ENCODE data around the gene SERHL2. TPM values are rescaled to one million over a fixed set of nuclear protein-coding genes. Genes with fewer than 3 reads are reported as not detected.

SERHL2 gene
- total and polyA plus RNA-seq, 2 experiments from 2014 or later: 1.5 to 2.1 TPM

- TF ChIP-seq ETS1 (IDR thresholded peaks at IDR 0.05) (no peak), CREB1 (CRISPR knock-in tag; IDR thresholded peaks at IDR 0.05; ENCODE audit: low read depth) (no peak), EZH2phosphoT487 (IDR thresholded peaks at IDR 0.05; ENCODE audit: unreplicated experiment) (no peak)
- TF ChIP-seq, protein P1, sequence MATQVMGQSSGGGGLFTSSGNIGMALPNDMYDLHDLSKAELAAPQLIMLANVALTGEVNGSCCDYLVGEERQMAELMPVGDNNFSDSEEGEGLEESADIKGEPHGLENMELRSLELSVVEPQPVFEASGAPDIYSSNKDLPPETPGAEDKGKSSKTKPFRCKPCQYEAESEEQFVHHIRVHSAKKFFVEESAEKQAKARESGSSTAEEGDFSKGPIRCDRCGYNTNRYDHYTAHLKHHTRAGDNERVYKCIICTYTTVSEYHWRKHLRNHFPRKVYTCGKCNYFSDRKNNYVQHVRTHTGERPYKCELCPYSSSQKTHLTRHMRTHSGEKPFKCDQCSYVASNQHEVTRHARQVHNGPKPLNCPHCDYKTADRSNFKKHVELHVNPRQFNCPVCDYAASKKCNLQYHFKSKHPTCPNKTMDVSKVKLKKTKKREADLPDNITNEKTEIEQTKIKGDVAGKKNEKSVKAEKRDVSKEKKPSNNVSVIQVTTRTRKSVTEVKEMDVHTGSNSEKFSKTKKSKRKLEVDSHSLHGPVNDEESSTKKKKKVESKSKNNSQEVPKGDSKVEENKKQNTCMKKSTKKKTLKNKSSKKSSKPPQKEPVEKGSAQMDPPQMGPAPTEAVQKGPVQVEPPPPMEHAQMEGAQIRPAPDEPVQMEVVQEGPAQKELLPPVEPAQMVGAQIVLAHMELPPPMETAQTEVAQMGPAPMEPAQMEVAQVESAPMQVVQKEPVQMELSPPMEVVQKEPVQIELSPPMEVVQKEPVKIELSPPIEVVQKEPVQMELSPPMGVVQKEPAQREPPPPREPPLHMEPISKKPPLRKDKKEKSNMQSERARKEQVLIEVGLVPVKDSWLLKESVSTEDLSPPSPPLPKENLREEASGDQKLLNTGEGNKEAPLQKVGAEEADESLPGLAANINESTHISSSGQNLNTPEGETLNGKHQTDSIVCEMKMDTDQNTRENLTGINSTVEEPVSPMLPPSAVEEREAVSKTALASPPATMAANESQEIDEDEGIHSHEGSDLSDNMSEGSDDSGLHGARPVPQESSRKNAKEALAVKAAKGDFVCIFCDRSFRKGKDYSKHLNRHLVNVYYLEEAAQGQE (IDR thresholded peaks at IDR 0.05; ENCODE audit: unreplicated experiment): no peak
Measured at GRCh38 chr22:42561856-42562255, 8.1 kb downstream of the SERHL2 start (continued).

- Mint-ChIP-seq H3K9me3 (no peaks in the 10 kb centered on the region; the same call in 2 of the 3 replicates), H3K4me3 (no peak overlapping the region), H3K27ac (no peak overlapping the region), H3K36me3 (ENCODE audit: low read depth) (no peaks in the 10 kb centered on the region; the same call in 2 of the 3 replicates), H3K27me3 (ENCODE audit: insufficient read depth, low read depth, poor library complexity) (peaks cover 30% of the 10 kb centered on the region), H3K4me1 (peaks cover 12% of the 10 kb centered on the region)
- Histone ChIP-seq H3K27ac (ENCODE audit: low read depth) (no peak overlapping the region), H4K20me1 (replicated peaks; ENCODE audit: insufficient read depth) (no peaks in the 10 kb centered on the region; the same call in 1 of the 2 replicates), H3K27me3 (ENCODE audit: insufficient read depth) (no peaks in the 10 kb centered on the region; the same call in 1 of the 2 replicates), H3K36me3 (ENCODE audit: insufficient read depth) (no peaks in the 10 kb centered on the region), H3K4me1 (ENCODE audit: insufficient read depth) (peaks cover 4% of the 10 kb centered on the region; the same call in 1 of the 2 replicates), H3K4me3 (no peak overlapping the region), H2AFZ (no peak overlapping the region), H3K4me2 (no peak overlapping the region), H3F3A (replicated peaks; ENCODE audit: low read depth) (peaks cover 5% of the 10 kb centered on the region; the same call in 1 of the 2 replicates), H3K9me2 (ENCODE audit: insufficient read depth) (no peaks in the 10 kb centered on the region), H3K79me2 (replicated peaks; ENCODE audit: insufficient read depth) (no peaks in the 10 kb centered on the region)
- no peak for ATAC-seq
- DNase-seq (ENCODE audit: low spot score): peak; percentile 32
- TF ChIP-seq POLR2AphosphoS5 (IDR thresholded peaks at IDR 0.05; ENCODE audit: low read depth) (no peak), ETS1 (IDR thresholded peaks at IDR 0.05) (no peak), EZH2 (IDR thresholded peaks at IDR 0.05; ENCODE audit: low read depth, unreplicated experiment) (no peak), CTCF (conservative IDR thresholded peaks at IDR 0.05; ENCODE audit: low read depth in 2 of 2) (no peak), NANOG (IDR thresholded peaks at IDR 0.05; ENCODE audit: borderline replicate concordance) (no peak), CREB1 (CRISPR knock-in tag; IDR thresholded peaks at IDR 0.05; ENCODE audit: low read depth) (no peak)
- TF ChIP-seq, protein P1 (IDR thresholded peaks at IDR 0.05; ENCODE audit: unreplicated experiment): no peak
Measured at GRCh38 chr22:42562279-42562678, 8.5 kb downstream of the SERHL2 start.

All from GM23338 (cell line).